HFFc6 (cell line): Measurements from ENCODE around the gene GLRX2. TPM values are rescaled to one million over a fixed set of nuclear protein-coding genes. Genes with fewer than 3 reads are reported as not detected.
"Not testable (repeated sequence)": the region's sequence is repeated elsewhere in the genome, so short reads cannot be mapped to it uniquely, and the experiment has no call there.

Source experiments
- DNase-seq: peaks from one replicate; pipeline ENCODE4 v3.0.0-alpha.2; 2018
- H3K27ac Mint-ChIP-seq: 2 replicates; pipeline ENCODE4 v1.8.0; 2020; ENCODE audit warnings: mild to moderate bottlenecking, mixed read lengths
- H3K27me3 Mint-ChIP-seq: 2 replicates; pipeline ENCODE4 v1.8.0; 2021; ENCODE audit warnings: mild to moderate bottlenecking, moderate library complexity, mixed read lengths; ENCODE audit not compliant: insufficient read depth
- H3K36me3 Mint-ChIP-seq: 2 replicates; pipeline ENCODE4 v1.8.0; 2021; ENCODE audit warnings: low read depth, mixed read lengths
- H3K4me1 Mint-ChIP-seq: 2 replicates; pipeline ENCODE4 v1.8.0; 2020; ENCODE audit warnings: low read depth, mixed read lengths
- H3K4me3 Mint-ChIP-seq: 2 replicates; pipeline ENCODE4 v1.8.0; 2020; ENCODE audit warnings: mild to moderate bottlenecking, moderate library complexity, mixed read lengths
- H3K9me3 Mint-ChIP-seq: 2 replicates; pipeline ENCODE4 v1.8.0; 2020; ENCODE audit warnings: mild to moderate bottlenecking, mixed read lengths
- CTCF ChIP-seq: fragments of 200-600 bp; sonication (generic); IDR thresholded peaks from 2 replicates; pipeline ENCODE4 v1.5.0; 2021; ENCODE audit warnings: antibody characterized with exemption, mild to moderate bottlenecking
- total RNA-seq, 6 experiments: library from RNA; stranded (reverse); fragmentation: NEBNext Ultra II Directional; extraction: Animal tissue kit (Norgen Biotek cat#: 25700); gene quantifications; 2 replicates in 1 of 6; 3 replicates in 5 of 6; pipeline ENCODE4 v1.2.3, GENCODE V29; 2021

GLRX2 gene
- total RNA-seq, 6 experiments from 2014 or later: 32.8 to 39.1 (median 34.7) TPM

GRCh38 chr1:193121616-193122593 lies 16.7 kb upstream of the GLRX2 start, which contains the start of gene CDC73:
Gene CDC73 (plus strand): TSS chr1:193122031. CDS start chr1:193122201, 170 bp downstream.
- peaks cover 2% of the 10 kb centered on the region for H3K27me3 Mint-ChIP-seq
- peak within 1 kb of the TSS; percentile 99 for H3K27ac Mint-ChIP-seq
- peaks cover 30% of the 10 kb centered on the region for H3K4me1 Mint-ChIP-seq
- peaks cover 12% of the 10 kb centered on the region for H3K36me3 Mint-ChIP-seq
- peak within 1 kb of the TSS; percentile 97 for H3K4me3 Mint-ChIP-seq
- DNase-seq: peak; percentile 97
- H3K9me3 Mint-ChIP-seq: no peaks in the 10 kb centered on the region
- peak; percentile 97 for TF ChIP-seq CTCF

- Mint-ChIP-seq H3K4me3 (peak overlapping the region; percentile 97), H3K36me3 (peaks cover 14% of the 10 kb centered on the region), H3K27me3 (peaks cover 5% of the 10 kb centered on the region), H3K27ac (no peak overlapping the region), H3K4me1 (peaks cover 38% of the 10 kb centered on the region), H3K9me3 (peaks cover 4% of the 10 kb centered on the region; the same call in 1 of the 2 replicates)
- DNase-seq: no peak
- TF ChIP-seq CTCF: no peak
Measured at GRCh38 chr1:193120604-193121166, 15.5 kb upstream of the GLRX2 start.

- no peak overlapping the region for H3K4me3 Mint-ChIP-seq
- peaks cover 5% of the 10 kb centered on the region for H3K27me3 Mint-ChIP-seq
- H3K4me1 Mint-ChIP-seq: peaks cover 43% of the 10 kb centered on the region
- no peak for DNase-seq
- peaks cover 11% of the 10 kb centered on the region for H3K36me3 Mint-ChIP-seq
- H3K9me3 Mint-ChIP-seq: peaks cover 4% of the 10 kb centered on the region; the same call in 1 of the 2 replicates
- TF ChIP-seq CTCF: no peak
- H3K27ac Mint-ChIP-seq: no peak overlapping the region
Measured at GRCh38 chr1:193118803-193119730, 13.9 kb upstream of the GLRX2 start.

- H3K27ac Mint-ChIP-seq: no peak overlapping the region
- no peak for TF ChIP-seq CTCF
- peaks cover 4% of the 10 kb centered on the region; the same call in 1 of the 2 replicates for H3K9me3 Mint-ChIP-seq
- H3K36me3 Mint-ChIP-seq: peaks cover 11% of the 10 kb centered on the region
- no peak for DNase-seq
- H3K27me3 Mint-ChIP-seq: peaks cover 5% of the 10 kb centered on the region
- H3K4me1 Mint-ChIP-seq: peaks cover 43% of the 10 kb centered on the region
- no peak overlapping the region for H3K4me3 Mint-ChIP-seq
Measured at GRCh38 chr1:193118194-193118593, 13.0 kb upstream of the GLRX2 start.

- H3K27me3 Mint-ChIP-seq, H3K9me3 Mint-ChIP-seq, H3K27ac Mint-ChIP-seq, DNase-seq, H3K36me3 Mint-ChIP-seq, H3K4me3 Mint-ChIP-seq: not testable (repeated sequence)
- peaks cover 48% of the 10 kb centered on the region for H3K4me1 Mint-ChIP-seq
Measured at GRCh38 chr1:193117167-193117566, 12.0 kb upstream of the GLRX2 start.
